ENCODE data around the gene MTURN. TPM values are rescaled to one million over a fixed set of nuclear protein-coding genes. Genes with fewer than 3 reads are reported as not detected.
"Not testable (repeated sequence)": the region's sequence is repeated elsewhere in the genome, so short reads cannot be mapped to it uniquely, and the experiment has no call there.

Gene MTURN
- total and polyA plus RNA-seq, 5 donors from 2014 or later: 5.2 to 31.1 (median 6.2) TPM

DNA sequence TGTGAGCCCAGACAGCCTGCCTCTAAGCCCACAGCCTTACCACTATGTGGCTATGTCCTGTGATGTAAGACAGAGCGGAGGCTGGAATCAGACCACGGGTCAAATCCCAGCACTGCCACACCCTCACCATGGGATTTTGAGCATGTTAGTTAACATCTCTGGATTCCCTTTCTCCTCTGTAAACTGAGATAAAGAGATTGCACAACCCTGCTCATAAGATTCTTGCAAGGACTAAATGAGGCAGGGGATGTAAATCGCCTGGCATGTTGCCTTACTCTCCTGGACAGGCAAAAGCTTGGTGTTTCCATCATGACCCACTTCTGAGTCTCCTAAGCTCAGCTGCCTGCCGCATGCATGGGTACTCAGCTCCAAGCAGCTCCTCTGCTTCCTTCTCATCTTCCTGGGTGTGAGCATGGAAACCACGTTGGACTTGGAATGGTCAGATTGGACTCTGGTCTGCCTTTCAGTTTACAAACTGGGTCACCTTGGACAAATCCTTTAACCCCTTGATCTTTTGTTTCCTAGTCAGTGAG lies 41.3 kb upstream of the MTURN start:
- DNase-seq: no peak
- Mint-ChIP-seq H3K27me3 (no peaks in the 10 kb centered on the region), H3K4me3 (no peak overlapping the region), H3K4me1 (no peaks in the 10 kb centered on the region), H3K36me3 (peaks cover 19% of the 10 kb centered on the region), H3K9me3 (peaks cover 0 to 3% (median 0%) of the 10 kb centered on the region in 7 donors), H3K27ac (no peak overlapping the region)
- no peaks in the 10 kb centered on the region for H3K4me1 ChIP-seq (ENCODE audit: control insufficient read depth, insufficient read depth, low read length, poor library complexity, severe bottlenecking)
- H3K27me3 ChIP-seq (ENCODE audit: control insufficient read depth, insufficient read depth, low read length): no peaks in the 10 kb centered on the region
- H3K4me3 ChIP-seq (ENCODE audit: low read depth, low read length): no peak overlapping the region
- H3K9me3 ChIP-seq (ENCODE audit: control insufficient read depth in 2 of 2, low read length in 2 of 2): no peaks in the 10 kb centered on the region
- no peaks in the 10 kb centered on the region for H3K36me3 ChIP-seq (ENCODE audit: control insufficient read depth, insufficient read depth, low read length)
- ATAC-seq (ENCODE audit: low read depth in 2 of 2): no peak
- H3K27ac ChIP-seq (ENCODE audit: insufficient read depth, low read length, poor library complexity, severe bottlenecking): no peak overlapping the region

DNA sequence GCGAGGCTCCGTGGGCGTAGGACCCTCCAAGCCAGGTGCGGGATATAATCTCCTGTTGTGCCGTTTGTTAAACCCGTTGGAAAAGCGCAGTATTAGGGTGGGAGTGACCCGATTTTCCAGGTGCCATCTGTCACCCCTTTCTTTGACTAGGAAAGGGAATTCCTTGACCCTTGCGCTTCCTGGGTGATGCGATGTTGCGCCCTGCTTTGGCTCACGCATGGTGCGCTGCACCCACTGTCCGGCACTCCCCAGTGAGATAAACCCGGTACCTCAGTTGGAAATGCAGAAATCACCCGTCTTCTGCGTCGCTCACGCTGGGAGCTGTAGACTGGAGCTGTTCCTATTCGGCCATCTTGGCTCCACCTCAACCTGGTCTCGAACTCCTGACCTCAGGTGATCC lies 36.2 kb upstream of the MTURN start:
- H3K36me3 Mint-ChIP-seq: peaks cover 21% of the 10 kb centered on the region
- H3K36me3 ChIP-seq (ENCODE audit: control insufficient read depth, insufficient read depth, low read length); DNase-seq; H3K4me3 Mint-ChIP-seq; H3K27me3 ChIP-seq (ENCODE audit: control insufficient read depth, insufficient read depth, low read length); H3K27ac ChIP-seq (ENCODE audit: insufficient read depth, low read length, poor library complexity, severe bottlenecking); H3K4me1 Mint-ChIP-seq; ATAC-seq (ENCODE audit: low read depth in 2 of 2); H3K27me3 Mint-ChIP-seq; H3K9me3 Mint-ChIP-seq; H3K4me3 ChIP-seq (ENCODE audit: low read depth, low read length); H3K4me1 ChIP-seq (ENCODE audit: control insufficient read depth, insufficient read depth, low read length, poor library complexity, severe bottlenecking); H3K9me3 ChIP-seq (ENCODE audit: control insufficient read depth in 2 of 2, low read length in 2 of 2); H3K27ac Mint-ChIP-seq: not testable (repeated sequence)

DNA sequence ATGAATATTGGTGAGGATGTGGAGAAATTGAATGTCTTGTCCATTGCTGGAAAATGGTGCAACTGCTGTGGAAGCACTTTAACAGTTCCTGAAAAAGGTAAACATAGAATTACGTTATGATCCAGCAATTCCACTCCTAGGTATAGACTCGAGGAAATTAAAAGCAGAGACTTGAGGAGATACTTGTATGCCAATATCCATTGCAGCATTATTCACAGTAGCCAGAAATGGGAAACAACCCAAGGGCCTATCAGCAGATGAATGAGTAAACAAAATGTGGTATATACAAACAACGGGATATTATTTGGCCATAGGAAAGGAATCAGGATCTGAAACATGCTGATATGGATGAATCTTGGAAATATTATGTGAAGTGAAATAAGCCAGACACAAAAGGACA lies 32.5 kb upstream of the MTURN start:
- H3K4me1 Mint-ChIP-seq: peaks cover 0 to 2% (median 0%) of the 10 kb centered on the region in 4 donors
- DNase-seq (no peak), ATAC-seq (ENCODE audit: low read depth in 2 of 2) (no peak)
- Histone ChIP-seq H3K4me1 (ENCODE audit: control insufficient read depth, insufficient read depth, low read length, poor library complexity, severe bottlenecking) (no peaks in the 10 kb centered on the region), H3K36me3 (ENCODE audit: control insufficient read depth, insufficient read depth, low read length) (no peaks in the 10 kb centered on the region), H3K27me3 (ENCODE audit: control insufficient read depth, insufficient read depth, low read length) (no peaks in the 10 kb centered on the region), H3K4me3 (ENCODE audit: low read depth, low read length) (no peak overlapping the region), H3K9me3 (ENCODE audit: control insufficient read depth in 2 of 2, low read length in 2 of 2) (no peaks in the 10 kb centered on the region), H3K27ac (ENCODE audit: insufficient read depth, low read length, poor library complexity, severe bottlenecking) (no peak overlapping the region)
- peaks cover 0 to 2% (median 0%) of the 10 kb centered on the region in 7 donors for H3K9me3 Mint-ChIP-seq
- H3K36me3 Mint-ChIP-seq: peaks cover 13% of the 10 kb centered on the region
- no peaks in the 10 kb centered on the region for H3K27me3 Mint-ChIP-seq
- H3K27ac Mint-ChIP-seq: no peak overlapping the region
- no peak overlapping the region for H3K4me3 Mint-ChIP-seq

DNA sequence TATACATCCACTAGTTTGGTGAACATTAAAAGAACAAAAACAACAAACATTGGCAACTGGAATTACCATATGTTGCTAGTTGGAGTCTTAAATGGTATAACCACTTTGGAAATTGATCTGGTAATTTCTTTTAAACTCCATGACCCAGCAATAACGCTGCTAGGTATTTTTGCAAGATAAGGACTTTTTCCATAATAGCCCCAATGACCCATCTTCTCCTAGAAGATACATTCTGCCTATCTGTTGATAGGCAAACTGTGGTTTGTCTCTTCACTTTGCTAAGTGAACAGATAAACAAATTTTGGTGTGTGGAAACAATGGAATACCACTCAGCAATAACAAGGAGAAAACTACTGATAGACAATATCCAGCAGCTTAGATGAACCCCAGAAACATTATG lies 30.6 kb upstream of the MTURN start:
- Histone ChIP-seq H3K4me1 (ENCODE audit: control insufficient read depth, insufficient read depth, low read length, poor library complexity, severe bottlenecking) (no peaks in the 10 kb centered on the region), H3K27ac (ENCODE audit: insufficient read depth, low read length, poor library complexity, severe bottlenecking) (no peak overlapping the region), H3K27me3 (ENCODE audit: control insufficient read depth, insufficient read depth, low read length) (no peaks in the 10 kb centered on the region), H3K36me3 (ENCODE audit: control insufficient read depth, insufficient read depth, low read length) (no peaks in the 10 kb centered on the region), H3K9me3 (ENCODE audit: control insufficient read depth in 2 of 2, low read length in 2 of 2) (no peaks in the 10 kb centered on the region), H3K4me3 (ENCODE audit: low read depth, low read length) (no peak overlapping the region)
- DNase-seq: no peak
- Mint-ChIP-seq H3K9me3 (peaks cover 0 to 2% (median 0%) of the 10 kb centered on the region in 7 donors), H3K27me3 (no peaks in the 10 kb centered on the region), H3K27ac (no peak overlapping the region), H3K4me1 (peaks cover 0 to 2% (median 0%) of the 10 kb centered on the region in 4 donors), H3K36me3 (peaks cover 9% of the 10 kb centered on the region), H3K4me3 (no peak overlapping the region)
- no peak for ATAC-seq (ENCODE audit: low read depth in 2 of 2)

DNA sequence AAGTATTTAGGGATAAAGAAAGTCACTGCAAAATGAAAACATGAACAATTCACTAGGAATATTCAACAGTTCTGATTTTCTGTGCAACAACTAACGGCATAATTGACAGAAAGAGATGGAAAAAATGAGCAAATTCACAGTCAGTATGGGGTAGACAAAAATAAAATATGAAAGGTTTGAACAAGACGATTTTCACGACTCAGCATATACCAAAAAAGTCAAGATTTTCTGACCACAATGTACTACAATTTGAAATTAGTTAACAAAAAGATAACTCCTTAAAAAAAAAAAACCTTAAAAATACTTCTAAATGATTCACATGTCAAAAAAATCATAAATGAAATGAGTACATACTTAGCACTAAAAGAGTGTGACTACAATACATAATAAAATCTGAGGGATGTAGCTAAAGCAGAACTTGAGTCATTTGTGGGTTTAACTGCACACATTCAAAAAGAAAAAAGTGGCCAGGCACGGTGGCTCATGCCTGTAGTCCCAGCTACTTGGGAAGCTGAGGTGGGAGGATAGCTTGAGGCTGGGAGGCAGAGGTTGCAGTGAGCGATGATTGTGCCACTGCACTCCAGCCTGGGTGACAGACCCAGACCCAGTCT lies 22.6 kb upstream of the MTURN start:
- no peak overlapping the region for H3K4me3 ChIP-seq (ENCODE audit: low read depth, low read length)
- H3K4me3 Mint-ChIP-seq: no peak overlapping the region
- ATAC-seq (ENCODE audit: low read depth in 2 of 2) (no peak), DNase-seq (no peak)
- no peaks in the 10 kb centered on the region for H3K36me3 ChIP-seq (ENCODE audit: control insufficient read depth, insufficient read depth, low read length)
- no peaks in the 10 kb centered on the region for H3K27me3 ChIP-seq (ENCODE audit: control insufficient read depth, insufficient read depth, low read length)
- H3K4me1 Mint-ChIP-seq: peaks cover 0 to 9% (median 2%) of the 10 kb centered on the region in 4 donors
- H3K9me3 ChIP-seq (ENCODE audit: control insufficient read depth in 2 of 2, low read length in 2 of 2): peaks cover 9% of the 10 kb centered on the region in 2 experiments
- peaks cover 19% of the 10 kb centered on the region for H3K36me3 Mint-ChIP-seq
- H3K27ac ChIP-seq (ENCODE audit: insufficient read depth, low read length, poor library complexity, severe bottlenecking): no peak overlapping the region
- H3K4me1 ChIP-seq (ENCODE audit: control insufficient read depth, insufficient read depth, low read length, poor library complexity, severe bottlenecking): no peaks in the 10 kb centered on the region
- no peaks in the 10 kb centered on the region for H3K27me3 Mint-ChIP-seq
- H3K9me3 Mint-ChIP-seq: peaks cover 2 to 21% (median 10%) of the 10 kb centered on the region in 7 donors
- H3K27ac Mint-ChIP-seq: no peak overlapping the region

DNA sequence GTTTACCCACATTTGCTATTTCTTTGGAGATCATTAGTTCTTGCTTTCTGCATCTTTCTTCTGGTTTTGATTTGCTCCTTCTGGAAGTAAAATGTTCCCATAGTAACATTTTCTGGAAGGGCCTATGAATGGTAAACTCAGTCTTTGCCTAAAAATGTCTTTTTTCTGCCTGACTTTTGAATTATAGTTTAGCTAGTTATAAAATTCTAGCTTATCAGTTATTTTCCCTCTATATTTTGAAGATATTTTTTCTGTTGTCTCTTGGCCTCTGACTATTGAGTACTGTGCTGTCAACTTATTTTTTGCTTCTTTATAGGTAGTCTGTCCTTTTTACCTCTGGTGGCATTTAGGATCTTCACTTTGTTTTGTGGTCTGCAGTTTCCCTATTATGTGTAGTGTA lies 21.6 kb upstream of the MTURN start:
- no peaks in the 10 kb centered on the region for H3K27me3 ChIP-seq (ENCODE audit: control insufficient read depth, insufficient read depth, low read length)
- no peak overlapping the region for H3K27ac ChIP-seq (ENCODE audit: insufficient read depth, low read length, poor library complexity, severe bottlenecking)
- peaks cover 2 to 21% (median 10%) of the 10 kb centered on the region in 7 donors for H3K9me3 Mint-ChIP-seq
- no peak overlapping the region for H3K4me3 ChIP-seq (ENCODE audit: low read depth, low read length)
- H3K27ac Mint-ChIP-seq: no peak overlapping the region
- H3K27me3 Mint-ChIP-seq: no peaks in the 10 kb centered on the region
- H3K9me3 ChIP-seq (ENCODE audit: control insufficient read depth in 2 of 2, low read length in 2 of 2): peaks cover 9% of the 10 kb centered on the region in 2 experiments
- H3K4me1 Mint-ChIP-seq: peaks cover 0 to 9% (median 2%) of the 10 kb centered on the region in 4 donors
- H3K4me3 Mint-ChIP-seq: no peak overlapping the region
- no peaks in the 10 kb centered on the region for H3K4me1 ChIP-seq (ENCODE audit: control insufficient read depth, insufficient read depth, low read length, poor library complexity, severe bottlenecking)
- no peak for ATAC-seq (ENCODE audit: low read depth in 2 of 2)
- H3K36me3 Mint-ChIP-seq: peaks cover 19% of the 10 kb centered on the region
- no peaks in the 10 kb centered on the region for H3K36me3 ChIP-seq (ENCODE audit: control insufficient read depth, insufficient read depth, low read length)
- no peak for DNase-seq

DNA sequence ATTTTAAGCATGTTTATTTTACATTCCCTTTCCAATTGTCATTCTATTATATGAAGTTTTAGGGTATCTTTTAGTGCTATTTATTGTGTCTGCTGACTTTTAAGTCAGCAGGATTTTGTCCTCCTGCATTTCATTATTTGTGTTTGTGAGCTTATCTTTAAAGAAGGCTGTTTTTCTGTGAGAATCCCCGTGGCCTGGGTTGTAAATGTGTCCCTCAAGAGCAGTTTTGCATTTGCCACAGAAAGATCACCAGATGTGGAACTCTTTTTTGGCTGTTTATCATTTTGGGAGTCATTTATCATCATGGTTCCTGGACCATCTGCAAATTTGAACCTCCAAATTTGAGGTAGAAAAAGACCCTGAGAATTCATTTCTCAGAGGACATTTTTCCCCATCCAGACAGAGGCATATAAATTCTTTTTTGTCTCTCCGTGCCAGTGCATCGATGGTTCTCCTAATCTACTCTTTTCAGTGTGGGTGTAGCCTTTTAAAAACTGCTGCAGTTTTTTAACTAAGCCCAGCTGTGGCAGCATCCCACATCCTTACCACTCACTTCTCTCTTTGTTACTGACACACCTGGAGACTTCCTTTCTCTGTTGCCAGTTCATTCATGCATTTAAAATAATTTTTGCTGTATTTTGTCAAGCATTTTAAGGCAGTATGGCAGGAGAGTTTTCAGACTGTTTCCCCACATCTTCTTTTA lies 20.1 kb upstream of the MTURN start:
- ATAC-seq (ENCODE audit: low read depth in 2 of 2) (no peak), DNase-seq (no peak)
- Mint-ChIP-seq H3K4me1 (peaks cover 0 to 9% (median 2%) of the 10 kb centered on the region in 4 donors), H3K4me3 (no peak overlapping the region), H3K36me3 (peaks cover 19% of the 10 kb centered on the region), H3K9me3 (peaks cover 2 to 21% (median 10%) of the 10 kb centered on the region in 7 donors), H3K27ac (no peak overlapping the region), H3K27me3 (no peaks in the 10 kb centered on the region)
- peaks cover 9% of the 10 kb centered on the region in 2 experiments for H3K9me3 ChIP-seq (ENCODE audit: control insufficient read depth in 2 of 2, low read length in 2 of 2)
- no peak overlapping the region for H3K4me3 ChIP-seq (ENCODE audit: low read depth, low read length)
- H3K36me3 ChIP-seq (ENCODE audit: control insufficient read depth, insufficient read depth, low read length): no peaks in the 10 kb centered on the region
- no peak overlapping the region for H3K27ac ChIP-seq (ENCODE audit: insufficient read depth, low read length, poor library complexity, severe bottlenecking)
- H3K4me1 ChIP-seq (ENCODE audit: control insufficient read depth, insufficient read depth, low read length, poor library complexity, severe bottlenecking): no peaks in the 10 kb centered on the region
- no peaks in the 10 kb centered on the region for H3K27me3 ChIP-seq (ENCODE audit: control insufficient read depth, insufficient read depth, low read length)
